NCI-H526 (cell line): Measurements from ENCODE around the gene GNG7.
"Not testable (repeated sequence)": the region's sequence is repeated elsewhere in the genome, so short reads cannot be mapped to it uniquely, and the experiment has no call there.

Experiments
- DNase-seq, 2 experiments: peaks; one replicate each; lab custom pipeline; 2025; lab: John Stamatoyannopoulos, UW

Gene GNG7

GRCh38 chr19:2619076-2619475 is 83.4 kb downstream of the GNG7 start:
- no peak for DNase-seq

- no peak for DNase-seq
Measured at GRCh38 chr19:2618611-2619010, 83.9 kb downstream of the GNG7 start.

DNA sequence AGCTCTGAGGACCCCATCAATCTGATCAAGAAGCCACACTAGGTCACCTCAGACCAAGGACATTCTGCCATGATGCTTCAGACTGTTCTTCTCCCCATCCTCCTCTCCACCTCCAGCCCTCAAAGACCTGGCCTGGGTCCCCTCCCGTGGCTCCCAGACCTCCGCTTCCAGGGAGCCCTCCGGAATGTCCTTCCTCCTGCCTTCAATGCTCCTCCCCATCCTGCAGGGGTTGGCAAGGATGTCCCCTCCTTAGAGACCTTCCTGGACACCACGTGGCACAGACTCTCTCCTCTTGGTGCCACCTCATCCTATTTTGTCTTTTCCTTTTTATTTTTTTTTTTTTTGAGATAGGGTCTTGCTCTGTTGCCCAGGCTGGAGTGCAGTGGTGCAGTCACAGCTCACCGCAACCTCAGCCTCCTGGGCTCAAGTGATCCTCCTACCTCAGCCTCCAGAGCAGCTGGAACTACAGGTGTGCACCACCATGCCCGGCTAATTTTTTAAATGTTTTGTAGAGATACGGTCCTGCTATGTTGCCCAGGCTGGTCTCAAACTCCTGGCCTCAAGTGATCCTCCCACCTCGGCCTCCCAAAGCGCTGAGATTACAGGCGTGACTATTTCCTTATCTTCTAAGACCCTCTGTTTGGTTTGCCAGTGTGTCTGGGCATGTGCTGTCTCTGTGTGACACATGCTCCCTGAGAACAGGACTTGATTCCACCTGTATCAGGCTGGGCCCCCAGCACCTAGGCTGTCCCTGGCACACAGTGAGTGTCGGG is 84.9 kb downstream of the GNG7 start:
- no peak for DNase-seq

GRCh38 chr19:2616741-2617392 is 85.6 kb downstream of the GNG7 start:
- no peak for DNase-seq

DNA sequence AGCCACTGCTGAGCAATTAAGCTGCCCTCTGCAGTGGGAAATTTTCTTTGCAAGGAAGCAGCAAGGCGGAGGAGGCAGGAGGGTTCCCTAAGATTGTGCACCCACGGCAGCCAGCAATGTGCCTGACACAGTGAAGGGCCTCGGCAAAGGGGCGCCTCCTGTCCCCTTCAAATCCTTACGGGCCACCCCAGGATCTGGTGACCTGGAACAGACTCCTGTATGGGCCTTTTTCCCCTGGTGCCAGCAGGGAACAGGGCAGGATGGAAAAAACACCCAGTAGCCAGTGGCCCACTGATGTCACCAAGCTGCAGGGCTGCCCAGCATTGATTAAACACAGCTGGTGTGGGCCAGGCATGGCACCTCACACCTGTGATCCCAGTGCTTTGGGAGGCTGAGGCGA is 86.7 kb downstream of the GNG7 start:
- no peak for DNase-seq

DNA sequence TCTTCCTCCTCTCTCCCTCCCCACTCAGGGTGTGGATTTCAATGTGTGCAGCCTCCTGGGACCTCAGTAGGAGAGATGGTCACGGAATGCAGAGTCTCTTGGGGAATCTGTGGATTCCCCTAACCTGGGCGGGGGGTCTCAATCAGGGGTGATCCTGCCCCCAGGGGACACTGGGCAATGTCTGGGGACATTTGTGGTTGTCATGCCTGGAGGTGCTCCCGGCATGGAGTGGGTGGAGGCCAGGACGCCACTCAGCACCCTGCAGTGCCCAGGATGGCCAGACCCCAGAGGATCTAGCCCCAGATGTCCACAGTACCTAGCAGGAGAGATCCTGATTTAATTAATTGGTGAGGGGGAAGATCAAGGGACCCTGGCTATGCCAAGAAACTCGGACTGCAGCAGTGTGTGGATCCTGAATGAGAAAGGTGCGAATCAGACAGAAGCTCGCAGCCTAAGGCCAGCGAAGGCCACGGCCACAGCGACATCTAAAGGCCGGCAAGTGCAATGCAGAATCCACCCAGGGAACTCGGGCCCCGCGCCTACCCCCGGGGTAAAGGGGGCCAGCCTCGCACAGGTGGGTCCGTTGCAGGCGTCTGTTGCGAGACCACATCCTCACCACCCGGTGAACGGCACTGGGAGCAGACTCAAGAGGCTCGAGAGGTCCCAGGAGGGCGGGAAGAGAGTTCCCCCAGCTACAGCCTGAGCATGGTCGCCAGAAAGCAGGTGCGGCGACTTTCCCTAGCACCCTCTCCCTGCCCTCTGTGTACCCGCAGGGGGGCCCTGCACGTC is 88.8 kb downstream of the GNG7 start:
- DNase-seq = no peak

GRCh38 chr19:2612619-2613249 is 89.8 kb downstream of the GNG7 start:
- DNase-seq = no peak

DNA sequence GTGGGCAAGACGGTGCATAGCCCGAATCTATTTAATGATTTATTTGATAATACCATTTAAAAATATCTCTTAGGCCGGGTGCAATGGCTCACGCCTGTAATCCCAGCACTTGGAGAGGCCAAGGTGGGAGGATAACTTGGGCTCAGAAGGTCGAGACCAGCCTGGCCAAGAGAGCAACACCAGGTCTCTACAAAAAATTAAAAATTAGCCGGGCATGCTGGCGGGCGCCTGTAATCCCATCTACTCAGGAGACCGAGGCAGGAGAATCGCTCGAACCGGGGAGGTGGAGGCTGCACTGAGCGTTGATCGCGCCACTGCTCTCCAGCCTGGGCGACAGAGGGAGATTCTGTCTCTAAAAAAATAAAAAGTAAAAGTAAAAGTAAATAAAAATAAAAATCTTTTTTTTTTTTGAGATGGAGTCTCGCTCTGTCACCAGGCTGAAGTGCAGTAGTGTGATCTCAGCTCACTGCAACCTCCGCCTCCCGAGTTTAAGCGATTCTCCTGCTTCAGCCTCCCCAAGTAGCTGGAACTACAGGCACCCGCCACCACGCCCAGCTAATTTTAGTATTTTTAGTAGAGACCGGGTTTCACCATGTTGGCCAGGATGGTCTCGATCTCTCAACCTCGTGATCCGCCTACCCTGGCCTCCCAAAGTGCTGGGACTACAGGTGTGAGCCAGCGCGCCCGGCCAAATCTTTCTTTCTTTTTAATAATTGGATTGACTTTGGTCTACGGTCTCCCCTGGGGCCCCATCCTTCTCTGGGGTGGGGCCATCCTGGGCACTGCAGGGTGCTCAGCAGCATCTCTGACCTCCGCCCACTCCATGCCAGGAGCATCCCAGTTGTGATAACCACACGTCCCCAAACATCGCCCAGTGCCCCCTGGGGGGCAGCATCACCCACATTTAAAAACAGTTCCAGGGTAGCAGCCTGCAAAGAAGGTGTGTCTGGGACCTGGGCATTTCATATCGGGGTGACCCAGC is 90.7 kb downstream of the GNG7 start:
- no peak for DNase-seq

DNA sequence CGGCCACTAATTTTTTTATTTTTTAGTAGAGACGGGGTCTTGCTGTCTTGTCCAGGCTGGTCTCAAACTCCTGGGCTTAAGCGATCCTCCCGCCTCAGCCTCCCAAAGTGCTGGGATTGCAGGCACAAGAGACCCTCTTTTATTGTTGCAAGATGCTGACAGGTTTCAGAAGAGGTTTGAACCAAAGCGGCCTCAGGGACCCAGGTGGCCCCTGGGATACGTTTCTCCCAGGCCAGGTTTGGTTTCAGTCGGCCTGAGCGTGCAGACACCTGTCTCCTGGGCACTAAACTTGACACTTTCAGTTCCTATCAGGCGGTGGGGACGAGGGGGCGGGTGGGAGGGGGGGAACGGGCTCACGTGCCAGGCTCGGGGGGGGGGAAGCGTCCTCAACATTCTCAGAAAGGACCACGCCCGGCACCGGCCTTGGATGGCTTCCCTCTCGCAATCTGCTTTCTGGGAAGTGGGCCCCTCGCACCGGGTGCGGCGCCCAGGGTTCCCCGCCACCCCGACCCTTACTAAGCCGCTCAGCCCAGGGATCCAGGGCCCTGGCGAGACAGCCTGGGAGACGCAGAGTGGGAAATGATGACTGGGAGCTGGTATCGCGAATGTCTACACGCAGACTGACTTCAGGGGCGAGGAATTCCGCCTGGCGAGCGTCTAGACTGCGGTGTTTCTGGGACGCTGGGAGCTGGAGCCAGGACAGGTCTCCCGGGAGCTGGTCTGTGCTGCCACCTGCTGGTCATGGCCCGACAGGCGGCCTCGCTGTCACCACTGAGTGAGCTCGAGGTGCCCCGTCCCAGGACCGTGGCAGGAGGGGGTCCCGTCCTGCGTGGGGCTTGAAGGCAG is 91.6 kb downstream of the GNG7 start:
- peak; percentile 35 to 85 for DNase-seq

- DNase-seq = no peak
Measured at GRCh38 chr19:2609389-2610116, 92.9 kb downstream of the GNG7 start.

GRCh38 chr19:2609034-2609388 is 93.5 kb downstream of the GNG7 start:
- not testable (repeated sequence) for DNase-seq

- DNase-seq = no peak
Measured at GRCh38 chr19:2608602-2608922, 93.9 kb downstream of the GNG7 start.

- DNase-seq = no peak
Measured at GRCh38 chr19:2607712-2608601, 94.5 kb downstream of the GNG7 start.

DNA sequence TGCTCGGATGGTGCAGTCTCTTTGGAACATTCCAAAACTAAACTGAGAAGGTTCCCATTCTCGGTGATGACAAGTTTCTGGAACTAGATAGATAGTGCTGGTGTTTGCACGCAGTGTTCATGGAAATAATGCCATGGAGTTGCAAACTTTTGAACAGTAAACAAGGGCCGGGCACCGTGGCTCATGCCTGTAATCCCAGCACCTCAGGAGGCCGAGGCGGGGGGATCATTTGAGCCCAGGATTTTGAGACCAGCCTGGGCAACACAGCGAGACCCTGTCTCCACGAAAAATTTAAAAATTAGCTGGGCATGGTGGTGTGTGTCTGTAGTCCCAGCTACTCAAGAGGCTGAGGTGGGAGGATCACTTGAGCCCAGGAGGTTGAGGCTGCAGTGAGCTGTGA is 95.7 kb downstream of the GNG7 start:
- DNase-seq = not testable (repeated sequence)

DNA sequence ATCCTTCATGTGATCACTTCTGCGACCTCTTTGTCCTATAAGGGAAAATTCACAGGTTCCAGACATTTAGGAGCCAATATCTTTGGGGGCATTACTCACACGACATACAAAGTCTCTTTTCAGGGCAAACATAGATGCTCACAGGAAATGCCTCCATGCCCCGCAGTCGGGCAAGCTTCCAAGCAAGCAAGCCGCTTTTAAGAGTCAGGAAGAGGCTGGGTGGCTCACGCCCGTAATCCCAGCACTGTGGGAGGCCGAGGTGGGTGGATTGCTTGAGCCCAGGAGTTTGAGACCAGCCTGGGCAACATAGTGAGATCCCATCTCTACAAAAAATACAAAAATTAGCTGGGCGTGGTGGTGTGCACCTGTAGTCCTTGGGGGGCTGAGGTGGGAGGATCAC is 96.6 kb downstream of the GNG7 start:
- DNase-seq = not testable (repeated sequence)

DNA sequence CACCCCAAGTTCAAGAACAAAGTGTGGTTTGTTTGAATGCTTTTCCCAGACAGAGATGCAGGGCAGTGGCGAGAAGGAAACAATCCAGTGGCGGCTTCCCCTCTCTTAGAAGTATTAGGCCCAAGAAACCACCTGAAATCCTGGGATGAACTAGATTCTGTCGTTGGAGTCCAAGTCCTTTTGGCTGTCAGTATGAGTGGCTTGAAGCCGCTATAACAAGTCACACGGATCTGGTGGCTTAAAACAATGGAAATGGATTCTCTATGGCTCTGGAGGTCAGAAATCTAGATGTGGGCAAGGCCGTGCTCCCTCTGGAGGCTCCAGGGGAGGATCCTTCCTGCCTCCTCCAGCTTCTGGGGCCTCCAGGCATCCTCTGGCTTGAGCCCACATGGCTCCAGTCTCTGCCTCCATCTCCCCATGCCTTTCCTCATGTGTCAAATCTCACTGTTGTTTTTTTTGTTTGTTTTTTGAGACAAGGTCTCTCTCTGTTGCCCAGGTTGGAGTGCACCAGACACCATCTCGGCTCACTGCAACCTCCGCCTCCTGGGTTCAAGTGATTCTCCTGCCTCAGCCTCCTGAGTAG is 97.7 kb downstream of the GNG7 start:
- no peak for DNase-seq

DNA sequence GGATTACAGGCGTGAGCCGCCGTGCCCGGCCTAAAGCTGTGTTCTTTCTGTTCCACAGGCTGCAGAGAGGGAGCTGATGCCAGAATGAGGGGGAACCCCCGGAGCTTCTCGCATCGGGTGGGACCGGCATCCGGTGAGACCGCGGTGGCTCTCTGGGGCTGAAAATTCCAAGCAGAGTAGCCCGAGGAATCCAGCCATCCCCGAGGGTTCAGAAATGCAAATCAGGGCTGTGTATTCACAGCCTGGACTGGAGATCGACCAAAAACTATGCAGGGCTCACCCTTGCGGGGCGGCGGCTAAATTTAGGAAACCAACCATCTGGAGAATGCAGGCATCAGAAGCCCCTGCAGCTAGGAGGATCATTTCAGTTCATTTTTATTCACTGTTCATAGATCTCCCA is 99.2 kb downstream of the GNG7 start:
- no peak for DNase-seq
